ENCODE measurements around the gene TMEFF2. TPM values are rescaled to one million over a fixed set of nuclear protein-coding genes. Genes with fewer than 3 reads are reported as not detected.

Gene TMEFF2
- total and polyA plus RNA-seq, 2 of the 8 experiments (the other 6 are each of a cell fraction or from before 2014, with no cell fraction given): 0.91 to 3.7 TPM

DNA sequence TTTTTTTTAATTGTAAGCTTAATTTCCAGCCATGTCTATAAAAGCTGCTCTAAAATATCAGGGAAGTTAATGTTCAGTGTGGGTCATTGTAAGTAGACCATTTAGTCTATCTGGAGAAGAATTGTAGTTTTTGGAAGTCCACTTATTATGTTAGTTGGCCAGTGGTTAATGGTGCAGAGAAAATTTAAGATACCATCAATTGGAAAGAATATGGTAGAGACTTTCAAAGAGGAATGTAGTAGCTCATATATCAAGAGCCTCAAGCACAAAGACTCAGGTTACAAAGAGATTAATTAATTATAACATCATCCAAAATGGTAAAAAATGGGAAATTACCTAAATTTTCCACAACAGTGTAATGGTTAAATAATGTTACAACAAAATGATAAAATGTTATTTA, 220.1 kb downstream of the TMEFF2 start:
- no peaks in the 10 kb centered on the region for H4K20me1 ChIP-seq (replicated peaks in 1 of 2; ENCODE audit: control insufficient read depth in 1 of 2, insufficient read depth in 2 of 2, low read length in 2 of 2)
- H3K23me2 ChIP-seq (ENCODE audit: low read depth, low read length): no peaks in the 10 kb centered on the region
- no peak overlapping the region for H4K5ac ChIP-seq (ENCODE audit: insufficient read length, low read depth, low read length)
- no peaks in the 10 kb centered on the region for H3K27me3 ChIP-seq (replicated peaks in 1 of 4; ENCODE audit: control insufficient read depth in 3 of 4, extremely low read depth in 1 of 4, insufficient read depth in 3 of 4, low read length in 3 of 4)
- H2BK12ac ChIP-seq (ENCODE audit: low read depth, low read length): no peak overlapping the region
- no peak overlapping the region for H3K4ac ChIP-seq (replicated peaks; ENCODE audit: insufficient read length, low read depth, low read length)
- H3K23ac ChIP-seq (ENCODE audit: insufficient read length): no peak overlapping the region
- no peaks in the 10 kb centered on the region for H3K9me3 ChIP-seq (ENCODE audit: insufficient read depth in 2 of 2, low read depth in 1 of 2, low read length in 1 of 2)
- no peak overlapping the region for H4K8ac ChIP-seq (ENCODE audit: extremely low read depth, insufficient read depth, low read length)
- POLR2A ChIA-PET (ENCODE audit: partially characterized antibody): no interaction called here
- no peak overlapping the region for H2BK5ac ChIP-seq (ENCODE audit: low read depth, low read length)
- peaks cover 0 to 6% (median 0%) of the 10 kb centered on the region in 4 experiments; a peak in 1 of 7 replicates for H3K4me1 ChIP-seq (replicated peaks in 1 of 4; ENCODE audit: control insufficient read depth in 3 of 4, insufficient read depth in 4 of 4, low read length in 3 of 4)
- no peak overlapping the region for H3K18ac ChIP-seq (ENCODE audit: extremely low read depth, low read length)
- TF ChIP-seq SIN3A (conservative IDR thresholded peaks at IDR 0.05 in 1 of 2, IDR thresholded peaks at IDR 0.05 in 1 of 2; ENCODE audit: low read depth in 1 of 2, low read length in 2 of 2) (no peak), HDAC6 (IDR thresholded peaks at IDR 0.05; ENCODE audit: low read depth, low read length) (no peak), TAF1 (IDR thresholded peaks at IDR 0.05; ENCODE audit: low read depth, low read length) (no peak), SUZ12 (IDR thresholded peaks at IDR 0.05; ENCODE audit: low read length) (no peak), RFX5 (IDR thresholded peaks at IDR 0.05; ENCODE audit: borderline replicate concordance, low read depth, low read length) (no peak), CEBPB (IDR thresholded peaks at IDR 0.05; ENCODE audit: low read depth, low read length) (no peak), CHD1 (IDR thresholded peaks at IDR 0.05; ENCODE audit: low read depth, low read length) (no peak), TCF12 (IDR thresholded peaks at IDR 0.05; ENCODE audit: low read depth, low read length) (no peak), POLR2AphosphoS5 (IDR thresholded peaks at IDR 0.05; ENCODE audit: low read depth, low read length) (no peak), USF2 (IDR thresholded peaks at IDR 0.05; ENCODE audit: low read length) (no peak), RAD21 (IDR thresholded peaks at IDR 0.05 in 1 of 2, conservative IDR thresholded peaks at IDR 0.05 in 1 of 2; ENCODE audit: low read depth in 2 of 2, low read length in 2 of 2) (no peak), KDM1A (IDR thresholded peaks at IDR 0.05; ENCODE audit: borderline replicate concordance, low read length) (no peak), CHD2 (IDR thresholded peaks at IDR 0.05; ENCODE audit: low read length) (no peak), NRF1 (IDR thresholded peaks at IDR 0.05; ENCODE audit: low read depth, low read length) (no peak)
- no peaks in the 10 kb centered on the region for H3K79me1 ChIP-seq (ENCODE audit: low read depth, low read length)
- no peak overlapping the region for H3K4me2 ChIP-seq (ENCODE audit: insufficient read depth in 1 of 2, low read depth in 2 of 2, low read length in 2 of 2)
- DNase-seq (ENCODE audit: low read depth in 1 of 2, low spot score in 2 of 2): no peak
- H2AFZ ChIP-seq (ENCODE audit: low read length): no peak overlapping the region
- H2BK120ac ChIP-seq (replicated peaks; ENCODE audit: low read depth, low read length): no peak overlapping the region
- no peak overlapping the region for H3K4me3 ChIP-seq (ENCODE audit: extremely low read depth in 1 of 4, insufficient read depth in 2 of 4, low read depth in 3 of 4, low read length in 4 of 4)
- FAIRE-seq: no peak
- H3K56ac ChIP-seq (replicated peaks; ENCODE audit: insufficient read length, low read depth, low read length): no peak overlapping the region
- H2BK15ac ChIP-seq (ENCODE audit: low read length): no peak overlapping the region
- no peak overlapping the region for H2AK5ac ChIP-seq (ENCODE audit: low read depth, low read length)
- H3K79me2 ChIP-seq (ENCODE audit: control insufficient read depth in 1 of 2, insufficient read depth in 2 of 2, low read length in 2 of 2): no peaks in the 10 kb centered on the region
- CTCF ChIA-PET (ENCODE audit: partially characterized antibody): no interaction called here
- no peak overlapping the region for H4K91ac ChIP-seq (replicated peaks; ENCODE audit: insufficient read length, low read length)
- no peak overlapping the region for H3K9ac ChIP-seq (replicated peaks in 1 of 4; ENCODE audit: extremely low read depth in 1 of 4, low read depth in 3 of 4, low read length in 3 of 4)
- no peak overlapping the region for H3K14ac ChIP-seq (ENCODE audit: insufficient read length)
- H3K27ac ChIP-seq (ENCODE audit: low read depth, low read length): no peak overlapping the region
- H3K36me3 ChIP-seq (ENCODE audit: control insufficient read depth in 2 of 4, insufficient read depth in 4 of 4, low read length in 3 of 4): no peaks in the 10 kb centered on the region
- no peak overlapping the region for H2BK20ac ChIP-seq (ENCODE audit: low read length)

Data from H1 (cell line).